Ramos (cell line): Measurements from ENCODE around the gene CD2.

Source experiments
- in situ Hi-C: fragments of 300-500 bp; cut with MboI; formaldehyde crosslinking; loops from one replicate; pipeline ENCODE4 v1.14.3; 2022; ENCODE audit warnings: low sequenced_read_pairs; ENCODE audit not compliant: unreplicated experiment

CD2 gene

DNA sequence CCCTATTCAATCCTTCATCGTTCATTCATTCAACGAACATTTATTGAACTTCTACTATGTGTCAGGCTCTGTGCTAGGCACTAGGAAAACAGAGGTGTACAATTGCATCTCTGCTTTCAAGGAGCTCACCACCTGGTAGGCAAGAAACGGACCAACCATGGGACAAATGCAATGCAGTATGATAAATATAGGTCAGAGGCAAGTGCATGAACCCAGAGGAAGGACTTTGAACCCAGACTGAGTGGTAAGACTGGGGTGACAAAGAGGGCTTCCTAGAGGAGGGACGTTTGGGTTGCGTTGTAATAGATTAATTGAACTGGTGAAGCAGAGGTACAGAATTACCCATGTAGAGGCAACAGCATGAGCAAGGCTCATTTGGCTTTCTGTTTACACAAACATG is 16.4 kb downstream of the CD2 start:
- in situ Hi-C loops, result no loop called here

DNA sequence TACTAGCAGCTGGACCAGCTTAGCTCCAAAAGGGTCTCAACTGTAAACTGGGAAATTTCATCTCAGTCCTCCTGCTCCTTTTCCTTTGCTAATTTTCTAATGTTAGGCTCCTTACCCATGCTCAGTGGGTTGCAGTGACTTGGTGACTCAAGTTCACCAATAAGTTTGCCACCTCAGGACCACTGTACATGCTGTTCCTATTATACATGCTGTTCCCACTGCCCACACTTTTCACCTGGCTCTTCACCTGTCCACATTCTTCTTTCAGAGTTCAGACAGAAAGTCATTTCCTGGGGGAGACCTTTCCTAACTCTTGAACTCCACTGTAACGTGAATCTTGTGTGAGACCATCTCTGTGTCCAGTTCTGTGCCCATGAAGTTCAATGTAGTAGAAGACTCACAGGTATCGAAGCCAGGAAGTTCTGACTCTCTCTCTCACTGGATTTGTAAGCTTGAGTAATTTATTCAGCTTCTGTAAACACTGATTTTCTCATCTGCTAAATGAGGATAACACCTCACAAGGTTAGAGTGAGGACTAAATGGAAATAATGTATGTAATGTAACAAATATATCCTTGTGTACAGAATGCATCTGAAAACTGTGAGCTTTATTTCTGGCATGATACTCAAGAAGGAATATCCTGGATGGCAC is 17.9 kb downstream of the CD2 start:
- in situ Hi-C loops, result no loop called here

DNA sequence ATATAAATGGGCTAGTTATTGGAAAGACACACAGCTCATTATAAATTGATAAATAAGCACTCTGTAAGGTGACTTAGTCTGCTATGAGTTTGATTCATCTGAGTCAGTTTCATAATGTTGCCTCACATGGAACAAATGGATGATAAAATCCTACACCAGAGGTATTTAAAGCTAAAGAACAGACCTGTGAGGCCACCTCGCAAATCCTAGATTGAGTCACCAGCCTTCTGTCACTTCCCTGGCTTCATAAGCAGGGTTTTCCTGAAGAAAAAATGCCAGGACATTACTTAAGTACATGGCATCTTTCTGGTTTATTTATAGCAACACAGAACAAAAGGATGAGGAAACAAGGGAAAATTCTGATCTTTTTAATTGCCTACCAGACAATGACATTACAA is 18.4 kb downstream of the CD2 start:
- in situ Hi-C loops, result no loop called here

DNA sequence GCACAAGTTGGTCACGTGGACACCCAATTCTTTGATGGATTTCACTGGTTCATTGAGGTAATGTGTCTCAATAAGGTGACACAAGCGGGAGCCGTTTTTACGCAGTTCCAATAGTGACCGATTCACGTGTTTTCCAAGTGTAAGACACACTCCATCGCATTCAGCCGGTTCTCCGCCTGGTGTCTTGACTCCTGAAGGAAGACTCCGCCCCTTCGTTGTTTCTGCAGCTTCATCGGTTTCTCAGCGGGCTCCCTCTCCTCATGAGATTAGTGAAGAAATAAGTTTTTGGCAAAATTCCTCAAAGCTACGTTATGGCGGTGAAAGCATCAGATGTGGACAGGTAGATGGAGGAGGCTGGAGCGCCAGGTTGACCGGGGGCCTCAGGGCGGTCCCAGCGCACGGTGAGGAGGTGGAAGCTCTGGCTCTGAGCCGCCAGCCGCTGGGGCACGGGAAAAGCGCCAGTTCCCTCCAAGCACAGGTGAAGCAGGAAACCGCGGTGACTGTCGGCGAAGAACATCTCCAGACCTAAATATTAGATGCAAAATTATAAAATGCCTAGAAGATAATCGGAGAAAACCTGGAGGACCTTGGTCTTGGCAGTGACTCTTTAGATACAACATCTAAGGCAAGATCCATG is 21.0 kb downstream of the CD2 start:
- in situ Hi-C loops, result no loop called here

DNA sequence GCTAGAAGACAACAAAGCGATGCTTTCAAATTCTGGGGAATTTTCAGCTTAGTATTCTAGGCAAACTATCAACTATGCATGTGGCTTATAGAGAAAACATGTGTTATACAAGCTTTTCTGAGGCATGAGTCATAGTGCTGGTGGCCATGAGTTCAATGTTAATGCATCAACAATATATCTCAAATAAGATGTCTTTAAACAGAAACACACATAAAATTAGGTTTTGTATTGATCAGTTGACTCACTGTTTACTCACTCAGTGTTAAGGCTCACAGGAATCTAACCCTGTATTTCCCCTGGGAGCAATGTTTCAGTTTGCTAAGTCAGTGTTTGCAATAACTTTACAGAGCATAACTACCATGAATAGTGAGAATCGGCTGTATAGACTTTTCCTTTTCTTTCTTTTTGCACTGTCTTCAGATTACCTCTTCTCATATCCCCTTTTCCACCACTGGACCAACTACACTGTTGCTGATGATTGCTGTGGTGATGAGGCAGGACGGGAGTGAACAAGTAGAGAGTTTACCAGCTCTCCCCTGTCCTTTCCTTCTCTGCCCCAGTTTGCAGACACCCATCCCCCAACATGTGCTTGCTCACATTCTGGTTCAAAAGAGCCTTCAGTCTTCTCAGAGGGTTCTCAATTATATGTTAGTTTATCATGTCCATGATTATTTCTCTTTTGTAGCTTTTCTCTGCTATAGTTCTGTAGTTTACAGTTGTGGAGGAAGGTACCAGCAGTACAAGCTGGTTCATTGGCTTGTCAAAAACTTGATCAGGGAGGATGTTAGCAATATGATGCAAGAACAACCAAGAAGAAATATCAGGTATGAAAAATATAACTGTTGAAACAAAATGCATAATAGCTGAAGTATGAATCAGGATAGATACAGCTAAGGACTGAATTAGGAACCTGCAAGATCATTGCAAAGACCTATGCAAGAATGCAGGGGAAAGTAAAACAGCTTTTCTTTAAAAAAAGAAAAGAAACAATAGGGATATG is 23.9 kb downstream of the CD2 start:
- in situ Hi-C loops, result no loop called here

DNA sequence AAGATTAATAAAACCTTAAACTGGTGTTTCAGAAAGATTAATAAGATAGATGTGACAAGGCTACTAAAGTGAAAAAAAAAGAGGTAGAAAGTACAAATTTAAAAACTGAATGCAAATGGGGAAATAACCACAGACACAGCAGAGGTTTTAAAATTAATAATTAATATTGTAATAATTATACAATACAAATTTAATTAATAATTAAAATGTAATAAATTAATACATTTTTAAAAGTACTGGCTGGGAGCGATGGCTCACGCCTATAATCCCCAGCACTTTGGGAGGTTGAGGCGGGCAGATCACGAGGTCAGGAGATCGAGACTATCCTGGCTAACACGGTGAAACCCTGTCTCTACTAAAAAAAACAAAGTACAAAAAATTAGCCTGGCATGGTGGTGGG is 26.8 kb downstream of the CD2 start:
- in situ Hi-C loops, result no loop called here

DNA sequence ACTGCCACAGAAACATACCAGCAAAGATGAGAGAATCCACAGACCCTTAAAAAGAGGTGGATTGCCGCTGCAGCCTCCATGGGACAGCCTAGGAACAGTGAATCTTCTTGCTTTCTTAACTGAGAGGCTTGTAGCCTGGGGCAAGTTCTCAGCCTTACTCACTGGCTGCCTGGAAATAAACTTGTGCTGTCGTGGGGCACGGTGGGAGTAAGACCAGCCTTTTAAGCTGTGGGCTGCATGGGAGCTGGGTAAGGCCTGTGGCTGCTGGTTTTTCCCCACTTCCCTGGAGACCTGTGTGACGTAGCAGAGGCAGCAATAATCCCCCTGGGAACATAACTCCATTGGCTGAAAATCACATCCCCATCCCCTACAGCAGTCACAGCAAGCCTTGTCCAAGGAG is 30.8 kb downstream of the CD2 start:
- in situ Hi-C loops, result no loop called here

DNA sequence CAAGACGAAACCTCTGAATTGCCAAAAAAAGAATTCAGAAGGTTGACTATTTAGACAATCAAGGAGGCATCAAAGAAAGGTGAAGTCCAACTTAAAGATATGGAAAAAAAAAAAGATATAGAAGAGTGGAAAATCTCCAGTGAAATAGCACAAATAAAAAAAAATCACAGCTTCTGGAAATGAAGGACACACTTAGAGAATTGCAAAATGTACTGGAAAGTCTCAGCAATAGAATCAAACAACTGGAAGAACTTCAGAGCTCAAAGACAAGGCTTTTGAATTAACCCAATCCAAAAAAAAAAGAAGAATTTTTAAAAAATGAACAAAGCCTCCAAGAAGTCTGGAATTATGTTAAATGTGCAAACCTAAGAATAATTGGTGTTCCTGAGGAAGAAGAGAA is 31.8 kb downstream of the CD2 start:
- in situ Hi-C loops, result no loop called here

DNA sequence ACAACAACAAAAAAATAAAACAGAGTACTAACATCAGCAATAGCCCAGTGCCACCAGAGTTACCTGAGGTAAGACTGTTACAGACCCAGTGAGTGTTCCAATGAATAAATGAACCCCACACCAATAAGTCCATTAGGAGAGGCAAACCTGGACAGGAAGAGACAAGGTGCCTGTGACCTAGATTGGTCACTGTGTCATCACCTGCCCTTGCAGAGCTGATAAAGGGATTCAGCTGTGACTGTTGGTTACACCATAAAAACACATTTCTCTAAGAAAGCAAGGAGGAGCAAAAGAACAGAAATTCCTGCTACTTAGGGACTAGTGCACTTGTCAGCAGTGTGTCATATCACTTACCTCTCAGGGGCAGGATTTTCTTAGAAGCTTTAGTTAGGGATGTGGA is 37.5 kb downstream of the CD2 start:
- in situ Hi-C loops, result no loop called here

DNA sequence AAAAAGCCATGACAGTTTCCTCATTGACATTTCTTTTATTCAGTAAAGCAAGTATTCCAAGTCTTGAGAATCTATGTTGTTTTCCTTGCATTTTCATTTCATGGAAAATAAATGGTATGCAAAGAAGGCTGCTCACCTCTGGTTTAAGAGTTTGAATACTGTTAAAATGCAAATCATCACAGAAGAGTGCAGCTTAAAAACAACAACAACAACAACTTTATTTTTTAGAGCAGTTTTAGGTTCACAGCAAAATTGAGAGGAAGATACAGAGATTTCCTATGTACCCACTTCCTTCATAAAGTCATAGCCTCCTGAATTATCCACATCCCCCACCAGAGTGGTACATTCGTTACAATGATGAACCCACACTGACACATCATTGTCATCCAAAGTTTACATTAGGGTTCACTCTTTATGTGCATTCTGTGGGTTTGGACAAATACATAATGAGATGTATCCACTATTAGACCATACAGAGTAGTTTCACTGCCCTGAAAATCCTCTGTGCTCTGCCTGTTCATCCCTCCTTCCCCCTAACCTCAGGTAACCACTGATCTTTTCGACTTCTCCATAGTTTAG is 39.2 kb downstream of the CD2 start:
- in situ Hi-C loops, result no loop called here

DNA sequence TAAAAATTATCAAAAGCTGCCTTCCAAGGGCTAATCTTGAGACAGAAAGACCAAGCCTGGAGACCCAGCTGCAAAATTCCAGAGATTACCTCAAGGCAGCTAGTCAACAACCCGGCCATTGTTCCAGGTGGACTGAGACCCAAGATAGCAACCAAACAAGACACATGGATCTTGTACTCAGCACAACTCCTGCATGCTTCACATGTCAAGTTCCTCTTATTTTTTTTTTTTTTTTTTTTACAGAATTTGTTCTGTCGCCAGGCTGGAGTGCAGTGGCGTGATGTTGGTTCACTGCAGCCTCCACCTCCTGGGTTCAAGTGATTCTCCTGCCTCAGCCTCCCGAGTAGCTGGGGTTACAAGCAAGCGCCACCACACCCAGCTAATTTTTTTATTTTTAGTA is 40.1 kb downstream of the CD2 start:
- in situ Hi-C loops, result no loop called here

DNA sequence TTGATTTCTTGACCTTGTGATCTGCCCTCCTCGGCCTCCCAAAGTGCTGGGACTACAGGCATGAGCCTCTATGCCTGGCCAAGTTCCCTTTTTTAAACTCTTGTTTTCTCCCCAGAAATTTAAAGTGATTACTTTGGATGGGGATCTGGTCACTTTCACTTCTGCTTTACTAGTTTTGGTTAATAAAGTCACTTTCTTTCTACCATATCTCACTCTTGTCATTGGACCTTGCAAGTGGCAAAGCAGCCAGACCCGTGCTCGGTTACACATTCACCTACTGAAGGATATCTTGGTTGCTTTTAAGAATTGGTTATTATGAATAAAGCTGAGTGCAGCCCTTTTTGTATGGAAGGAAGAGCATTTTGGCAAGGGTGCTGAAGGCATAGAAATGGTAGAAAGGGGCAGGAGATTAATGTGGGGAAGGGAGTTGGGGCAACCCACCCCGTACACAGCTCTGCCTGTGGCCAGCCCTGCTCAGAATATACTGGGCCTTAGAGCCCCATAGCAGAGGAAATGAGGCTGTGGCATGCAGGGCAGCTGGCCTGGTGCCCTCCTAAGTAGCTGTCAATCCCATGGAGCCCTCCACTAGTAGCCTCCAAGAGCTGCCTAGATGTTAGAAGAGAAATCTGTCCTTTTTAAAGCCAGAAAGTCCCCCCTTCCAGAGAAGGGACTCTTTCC is 40.7 kb downstream of the CD2 start:
- in situ Hi-C loops, result no loop called here

DNA sequence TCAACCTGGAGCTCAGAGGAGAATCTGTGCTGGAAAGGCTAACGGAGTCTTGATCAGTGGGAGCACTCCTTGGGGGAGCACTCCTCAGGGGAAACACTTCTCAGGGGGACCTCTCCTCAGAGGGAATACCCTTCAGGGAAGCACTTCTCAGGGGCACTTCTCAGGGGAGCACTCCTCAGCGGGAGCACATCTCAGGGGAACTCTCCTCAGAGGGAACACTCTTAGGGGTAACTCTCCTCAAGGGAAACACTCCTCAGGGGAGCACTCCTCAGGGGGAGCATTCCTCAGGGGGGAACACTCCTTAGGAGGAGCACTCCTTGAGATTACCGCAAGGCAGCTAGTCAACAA is 41.2 kb downstream of the CD2 start:
- in situ Hi-C loops, result no loop called here

DNA sequence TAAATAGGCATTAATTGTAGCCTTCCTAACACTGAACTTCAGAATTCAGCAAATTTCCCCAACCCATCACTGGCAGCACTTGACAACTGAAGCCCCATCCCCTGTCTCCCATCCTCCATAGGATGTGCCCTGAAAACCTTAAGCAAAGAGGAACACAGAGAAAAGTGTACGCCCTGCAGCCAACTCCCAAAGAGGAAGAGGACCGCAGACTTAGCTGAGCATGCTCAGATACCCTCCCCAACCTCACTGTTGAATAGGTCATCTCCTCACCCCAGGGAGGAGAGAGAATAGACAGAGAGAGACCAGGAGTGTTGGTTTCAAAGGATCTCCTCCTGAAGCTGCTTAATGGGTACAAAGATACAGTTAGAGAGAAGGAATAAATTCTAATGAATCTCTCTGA is 50.5 kb downstream of the CD2 start:
- in situ Hi-C loops, result no loop called here

DNA sequence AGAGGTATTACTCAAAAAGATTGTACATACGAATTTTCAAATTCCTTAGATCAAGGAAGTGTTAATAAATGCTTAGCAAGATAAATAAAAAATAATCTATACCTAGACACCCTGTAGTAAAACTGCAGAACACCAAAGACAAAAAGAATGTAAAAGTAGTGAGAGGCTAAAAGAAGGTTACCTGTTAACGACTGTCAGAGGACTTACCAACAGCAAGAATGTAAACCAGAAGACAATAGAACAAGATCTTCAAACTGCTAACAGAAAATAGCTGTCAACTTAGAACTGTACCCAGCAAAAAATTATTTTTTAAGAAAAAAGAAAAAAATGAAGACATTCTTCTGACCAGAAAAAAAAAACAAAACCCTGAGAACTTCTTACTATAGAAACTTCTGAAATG is 51.2 kb downstream of the CD2 start:
- in situ Hi-C loops, result no loop called here

DNA sequence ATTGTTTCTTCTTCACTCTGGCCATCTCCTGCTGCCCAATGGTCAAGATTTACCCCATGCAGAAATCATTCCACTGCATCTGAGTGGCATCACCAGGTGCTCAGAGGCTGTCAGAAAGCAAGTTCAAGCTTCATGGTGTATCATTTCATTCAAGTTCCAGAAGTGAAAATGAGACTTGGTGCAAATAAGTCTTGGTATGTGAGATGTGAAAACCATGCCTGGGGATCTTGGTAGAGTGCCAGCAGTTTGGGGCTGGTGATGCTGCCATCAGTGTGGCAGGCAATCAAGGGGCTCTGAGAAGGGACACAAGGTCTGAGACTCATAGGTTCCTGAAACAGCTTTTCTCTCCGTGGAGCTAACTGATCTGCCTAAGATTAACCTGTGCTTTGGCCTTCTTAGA is 52.0 kb downstream of the CD2 start:
- in situ Hi-C loops, result no loop called here

DNA sequence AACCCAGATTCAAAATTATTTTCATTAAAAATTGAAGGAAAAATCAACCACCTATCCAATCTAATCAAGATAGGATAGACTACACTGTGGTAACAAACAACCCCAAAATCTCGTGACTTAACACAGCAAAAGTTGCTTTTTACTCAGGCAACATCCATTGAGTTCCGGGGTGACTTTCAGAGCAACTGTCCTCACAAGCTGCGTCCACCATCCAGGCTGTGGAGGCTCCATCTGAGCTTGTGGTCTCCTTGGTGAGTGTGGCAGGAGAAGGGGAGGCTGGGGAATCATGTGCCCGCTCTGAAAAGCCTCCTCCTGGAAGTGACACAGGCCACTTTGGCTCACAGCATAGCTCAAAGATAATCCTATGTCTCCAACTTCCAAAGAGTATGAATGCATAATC is 52.4 kb downstream of the CD2 start:
- in situ Hi-C loops, result no loop called here

DNA sequence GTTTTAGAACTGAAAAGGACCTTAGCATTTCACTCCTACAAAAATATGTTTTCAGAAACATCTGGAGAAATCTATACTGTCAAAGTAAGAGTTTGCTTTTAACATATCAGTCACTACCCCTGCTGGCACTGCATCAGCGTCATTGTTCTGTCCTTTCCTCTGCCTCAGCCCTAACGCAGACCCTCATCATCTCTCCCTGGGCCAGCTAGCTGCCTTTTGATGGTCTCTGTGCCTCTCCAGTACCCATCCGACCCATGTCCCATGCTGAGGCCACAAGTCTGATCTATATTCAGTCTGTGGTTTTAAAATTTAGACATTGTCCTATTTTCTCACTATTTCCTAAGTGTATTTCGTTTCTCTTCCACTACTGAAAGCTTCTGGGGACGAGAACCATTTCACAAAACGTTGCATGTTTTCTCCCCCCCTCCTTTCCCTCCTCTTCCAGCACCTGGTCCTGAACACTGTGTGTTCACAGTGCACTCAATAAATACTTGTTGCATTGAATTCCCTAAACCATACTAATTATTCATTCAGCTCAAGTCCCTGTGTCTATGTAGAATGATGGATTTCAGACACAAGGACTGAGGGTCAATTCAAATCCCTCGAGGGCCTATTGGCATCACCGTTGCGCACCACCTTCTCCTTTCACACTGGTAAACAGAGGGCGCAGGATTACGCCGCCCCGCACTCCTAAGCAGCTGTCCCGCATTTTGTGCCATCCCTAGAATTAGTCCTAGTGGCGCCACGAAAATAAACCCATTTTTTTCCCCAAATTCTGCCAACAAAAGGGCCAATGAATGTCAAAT is 53.4 kb downstream of the CD2 start:
- in situ Hi-C loops, result no loop called here

DNA sequence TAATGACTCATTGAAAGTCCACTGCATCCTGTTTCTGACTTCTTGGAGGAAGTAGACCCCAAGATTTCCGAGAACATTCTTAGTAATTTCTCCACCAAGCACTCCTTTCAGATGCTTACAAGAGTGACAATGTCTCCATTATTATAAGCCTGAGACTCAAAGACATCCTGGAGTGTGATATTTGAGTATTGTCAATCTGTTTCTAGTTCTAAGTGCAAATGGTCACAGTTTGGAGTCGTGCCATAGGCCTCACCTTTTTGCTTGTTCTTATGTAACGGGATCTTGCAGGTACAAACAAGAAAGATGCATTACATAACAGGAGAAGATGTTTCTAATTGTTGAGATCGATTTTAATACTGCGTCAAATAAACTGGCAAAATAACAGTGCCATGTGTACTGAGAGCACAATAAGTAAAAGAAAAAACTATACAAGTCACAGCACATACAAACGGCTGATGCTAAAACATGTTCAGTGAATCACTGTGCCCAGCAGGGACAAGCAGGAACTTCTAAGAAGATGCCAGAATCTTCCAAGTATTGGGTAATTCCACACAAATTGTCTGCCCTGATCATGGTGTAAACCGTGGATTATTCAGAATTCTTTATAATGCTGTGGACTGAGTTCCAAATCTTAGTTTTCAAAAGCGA is 54.1 kb downstream of the CD2 start:
- in situ Hi-C loops, result no loop called here
